Lung (tissue), 12 donors: ENCODE measurements around the gene SCN4B. TPM values are rescaled to one million over a fixed set of nuclear protein-coding genes. Genes with fewer than 3 reads are reported as not detected.

Source experiments
- ATAC-seq: fragments of 200-7000 bp; cut with Tn5 transposase; one replicate; pipeline ENCODE4 v1.9.1; 2020; ENCODE audit warnings: moderate number of reproducible peaks; ENCODE audit not compliant: insufficient read depth, low FRiP score
- DNase-seq, 3 donors: peaks; one replicate each; pipeline ENCODE4 v3.0.0-alpha.2; 2013 to 2017
- H3K27ac ChIP-seq, 2 donors: one replicate each; pipeline ENCODE4 v1.5.1; 2013; ENCODE audit warnings: mild to moderate bottlenecking in 2 of 2, moderate library complexity in 2 of 2, control low read depth in 1 of 2, inconsistent platforms in 1 of 2, low read depth in 1 of 2, low read length in 1 of 2
- H3K27me3 ChIP-seq, 3 donors: one replicate each; pipeline ENCODE4 v1.5.1; 2013; ENCODE audit warnings: low read length in 2 of 3; ENCODE audit not compliant: control insufficient read depth in 3 of 3, insufficient read depth in 3 of 3
- H3K36me3 ChIP-seq, 4 donors: one replicate each; pipeline ENCODE4 v1.5.1; 2013; ENCODE audit warnings: low read length in 4 of 4, mild to moderate bottlenecking in 1 of 4, moderate library complexity in 1 of 4; ENCODE audit not compliant: control insufficient read depth in 4 of 4, insufficient read depth in 4 of 4
- H3K4me1 ChIP-seq, 5 donors: one replicate each; pipeline ENCODE4 v1.5.1; 2013; ENCODE audit warnings: low read length in 5 of 5, mild to moderate bottlenecking in 2 of 5, moderate library complexity in 1 of 5; ENCODE audit not compliant: control insufficient read depth in 5 of 5, insufficient read depth in 5 of 5
- H3K4me3 ChIP-seq: one replicate; pipeline ENCODE4 v1.5.1; 2013; ENCODE audit warnings: mild to moderate bottlenecking, control low read depth, moderate library complexity
- H3K9ac ChIP-seq, 2 donors: one replicate each; pipeline ENCODE4 v1.5.1; 2013; ENCODE audit warnings: low read length in 2 of 2, control low read depth in 1 of 2; ENCODE audit not compliant: insufficient read depth in 1 of 2
- H3K9me3 ChIP-seq, 4 donors: one replicate each; pipeline ENCODE4 v1.5.1; 2013; ENCODE audit warnings: low read length in 3 of 4, mild to moderate bottlenecking in 1 of 4, moderate library complexity in 1 of 4; ENCODE audit not compliant: control insufficient read depth in 4 of 4, insufficient read depth in 3 of 4
- CTCF ChIP-seq: IDR thresholded peaks from 2 replicates; pipeline ENCODE4 v1.5.1; 2012; ENCODE audit warnings: mild to moderate bottlenecking; ENCODE audit errors: control extremely low read depth, extremely low read depth
- WGBS, 2 donors: extraction: QIAGEN DNeasy Blood & Tissue Kit; methylation state at CpG; one replicate each; pipeline ENCODE4 v1.1.7; 2013; 5-methylcytosine and 5-hydroxymethylcytosine counted together
- polyA plus RNA-seq, 2 donors: library from polyadenylated mRNA; stranded (reverse); fragments of 200-250 nt; gene quantifications; one replicate each; pipeline ENCODE4 v1.2.1, GENCODE V29; 2013
- total RNA-seq, 2 donors: library from RNA; depleted of rRNA in 1 of 2; stranded (reverse); fragments of >200 nt in 1 of 2; gene quantifications; one replicate each; pipeline ENCODE4 v1.2.1, GENCODE V29; 2014 to 2021
- donor health status: control.
- donor health status: control.
- donor health status: Bipolar disorder and iron deficiency.
- donor health status: healthy.
- donor health status: DM: yes; HTN: yes; CAD: no.

The SCN4B gene
- total and polyA plus RNA-seq, 4 donors, result 0.95 to 5.2 (median 2.3) TPM

DNA sequence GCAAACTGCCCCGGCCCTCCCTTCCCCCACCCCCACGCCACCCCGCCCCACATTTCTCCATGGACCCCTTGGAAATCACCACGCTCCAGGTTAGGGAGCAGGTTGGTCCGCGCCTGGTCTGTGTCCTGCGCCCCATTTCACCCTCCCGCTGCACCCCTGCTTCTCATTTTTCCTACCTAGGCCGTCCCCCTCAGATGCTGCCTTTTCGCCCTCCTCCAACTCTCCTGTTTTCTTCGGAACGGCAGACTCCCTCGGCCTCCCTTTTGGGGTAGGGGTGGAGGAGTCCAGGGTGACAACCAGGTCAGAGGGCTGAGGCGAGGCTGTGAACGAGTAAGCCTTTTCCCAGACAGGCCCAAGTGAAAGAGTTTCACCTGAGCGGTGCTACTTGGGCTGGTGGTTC lies 893 bp upstream of the SCN4B start:
- TF ChIP-seq CTCF, result no peak
- Histone ChIP-seq H3K9me3 (peaks cover 0 to 2% (median 0%) of the 10 kb centered on the region in 4 donors), H3K9ac (no peak overlapping the region), H3K27me3 (peaks cover 0 to 56% (median 30%) of the 10 kb centered on the region in 3 donors), H3K4me3 (no peak overlapping the region), H3K27ac (no peak overlapping the region), H3K4me1 (peaks cover 0 to 53% (median 14%) of the 10 kb centered on the region in 5 donors), H3K36me3 (no peaks in the 10 kb centered on the region)
- 29 to 31% methylated on average over 13 to 16 of the region's 16 CpGs for WGBS, 2 donors
- ATAC-seq, result no peak
- DNase-seq, result no peak

- DNase-seq, result no peak
- TF ChIP-seq CTCF, result no peak
- H3K4me1 ChIP-seq, result peaks cover 0 to 45% (median 14%) of the 10 kb centered on the region in 5 donors
- H3K9ac ChIP-seq, result no peak overlapping the region
- H3K36me3 ChIP-seq, result no peaks in the 10 kb centered on the region
- ATAC-seq, result no peak
- H3K9me3 ChIP-seq, result peaks cover 0 to under 1% (median 0%) of the 10 kb centered on the region in 4 donors
- peak overlapping the region; percentile 37 for H3K4me3 ChIP-seq
- no peak overlapping the region for H3K27ac ChIP-seq
- WGBS, 2 donors, result 23 to 29% methylated on average over 16 of the region's 16 CpGs
- H3K27me3 ChIP-seq, result peaks cover 0 to 41% (median 24%) of the 10 kb centered on the region in 3 donors
These were observed 537 bp downstream of the SCN4B start for GRCh38 chr11:118152020-118152551.

- 39 to 40% methylated on average over 5 of the region's 5 CpGs for WGBS, 2 donors
- Histone ChIP-seq H3K27ac (peak overlapping the region in 1 of 2 donors; percentile 20), H3K4me1 (peaks cover 0 to 39% (median 11%) of the 10 kb centered on the region in 5 donors), H3K36me3 (no peaks in the 10 kb centered on the region), H3K9ac (no peak overlapping the region), H3K9me3 (no peaks in the 10 kb centered on the region), H3K4me3 (no peak overlapping the region), H3K27me3 (peaks cover 0 to 35% (median 18%) of the 10 kb centered on the region in 3 donors)
- TF ChIP-seq CTCF, result no peak
- ATAC-seq (no peak), DNase-seq (peak in 2 of 3 donors; percentile 40 to 50)
These were observed 1.2 kb downstream of the SCN4B start for GRCh38 chr11:118151431-118151830.

GRCh38 chr11:118149493-118149892 lies 3.1 kb downstream of the SCN4B start:
- H3K27ac ChIP-seq, result no peak overlapping the region
- H3K36me3 ChIP-seq, result no peaks in the 10 kb centered on the region
- 85 to 94% methylated on average over 1 of the region's 1 CpG for WGBS, 2 donors
- H3K4me1 ChIP-seq, result peaks cover 0 to 23% (median 11%) of the 10 kb centered on the region in 5 donors
- H3K9me3 ChIP-seq, result no peaks in the 10 kb centered on the region
- no peak for DNase-seq
- H3K9ac ChIP-seq, result no peak overlapping the region
- peaks cover 0 to 22% (median 11%) of the 10 kb centered on the region in 3 donors for H3K27me3 ChIP-seq
- ATAC-seq, result no peak
- no peak for TF ChIP-seq CTCF
- no peak overlapping the region for H3K4me3 ChIP-seq
